ENCODE results near the gene CBR1.

CBR1 gene

DNA sequence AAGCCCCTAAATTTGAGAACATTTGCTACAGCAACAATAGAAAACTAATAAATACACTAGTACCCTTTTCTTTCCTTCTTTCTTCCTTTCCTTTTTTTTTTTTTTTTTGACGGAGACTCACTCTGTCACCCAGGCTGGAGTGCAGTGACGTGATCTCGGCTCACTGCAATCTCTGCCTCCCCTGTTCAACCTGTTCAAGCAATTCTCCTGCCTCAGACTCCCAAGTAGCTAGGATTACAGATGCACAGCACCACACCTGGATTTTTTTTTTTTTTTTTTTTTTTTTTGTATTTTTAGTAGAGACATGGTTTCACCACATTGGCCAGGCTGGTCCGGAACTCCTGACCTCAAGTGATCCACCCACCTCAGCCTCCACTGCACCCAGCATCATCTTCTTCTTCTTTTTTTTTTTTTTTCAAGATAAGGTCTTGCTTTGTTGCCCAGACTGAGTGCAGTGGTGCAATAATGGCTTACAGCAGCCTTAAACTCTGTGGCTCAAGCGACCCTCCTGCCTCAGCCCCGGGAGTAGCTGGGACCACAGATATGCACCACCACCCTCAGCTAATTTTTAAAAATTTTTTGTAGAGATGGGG is 45.4 kb downstream of the CBR1 start:
- DNase-seq (ENCODE audit: low read depth in 2 of 2): no peak

DNA sequence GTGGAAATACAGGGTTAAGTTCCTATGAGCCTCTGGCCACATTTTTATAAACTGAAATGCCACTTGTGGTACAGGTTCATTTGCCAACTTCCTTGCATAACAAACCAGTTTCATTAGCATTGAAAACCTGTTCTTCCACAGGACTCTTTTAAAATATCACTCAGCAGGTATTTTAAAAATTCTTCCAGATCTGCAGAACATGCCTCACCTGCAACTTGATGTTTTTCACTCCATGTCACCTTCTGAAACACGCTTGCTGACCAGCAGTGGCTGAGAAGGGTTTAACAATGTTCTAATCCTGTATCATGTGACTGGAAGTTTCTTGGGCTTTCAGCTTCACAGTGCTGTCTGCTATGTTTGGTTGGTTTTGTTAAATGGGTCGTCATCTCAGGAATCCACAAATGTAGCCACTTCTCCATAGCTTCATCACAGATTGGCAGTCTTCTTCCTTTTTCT is 47.5 kb downstream of the CBR1 start:
- DNase-seq (ENCODE audit: low read depth in 2 of 2): no peak

DNA sequence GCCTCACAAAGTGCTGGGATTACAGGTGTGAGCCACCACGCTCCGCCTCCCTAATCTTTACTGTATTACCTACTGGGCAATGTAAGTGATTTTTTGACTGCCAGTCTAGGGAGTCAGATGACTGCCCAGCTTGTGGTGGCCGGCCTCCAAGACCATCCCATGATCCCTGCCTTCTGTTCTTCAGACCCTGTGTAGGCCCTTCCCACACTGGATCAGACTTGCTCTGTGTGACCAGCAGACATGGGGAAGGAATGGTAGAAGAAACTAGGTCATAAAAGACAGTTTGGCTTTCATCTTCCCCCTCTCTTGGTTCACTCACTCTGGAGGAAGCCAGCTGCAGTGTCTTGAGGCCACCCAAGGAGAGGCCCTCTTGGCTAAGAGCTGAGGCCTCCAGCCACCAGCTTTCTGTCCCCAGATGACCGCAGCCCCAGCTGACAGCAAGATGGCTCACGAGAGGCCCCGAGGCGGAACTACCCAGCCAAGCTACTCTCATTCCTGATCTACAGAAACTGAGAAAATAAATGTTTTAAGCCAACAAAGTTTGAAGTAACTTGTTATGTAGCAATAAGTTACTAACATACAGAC is 50.6 kb downstream of the CBR1 start:
- no peak for DNase-seq (ENCODE audit: low read depth in 2 of 2)
